Right lobe of liver (tissue), 6 donors: ENCODE results near the gene OR5AR1. TPM values are rescaled to one million over a fixed set of nuclear protein-coding genes. Genes with fewer than 3 reads are reported as not detected.

Source experiments
- ATAC-seq, 4 donors: fragments of 200-7000 bp; cut with Tn5 transposase; one replicate each; pipeline ENCODE4 v1.9.1; 2020; ENCODE audit warnings: mild to moderate bottlenecking in 4 of 4, moderate library complexity in 4 of 4
- DNase-seq, 3 donors: peaks; one replicate each; pipeline ENCODE4 v3.0.0-alpha.2; 2020
- H3K27ac ChIP-seq, 3 donors: fragments of 200-600 bp; one replicate each; pipeline ENCODE4 v1.8.0; 2022
- H3K27me3 ChIP-seq, 2 donors: fragments of 200-600 bp; one replicate each; pipeline ENCODE4 v1.8.0; 2022
- H3K36me3 ChIP-seq, 4 donors: fragments of 200-600 bp; sonication (generic) in 1 of 4; one replicate each; pipeline versions ENCODE4 v1.5.1 to v1.8.0; 2017 to 2022; ENCODE audit warnings: control low read depth in 1 of 4
- H3K4me1 ChIP-seq, 4 donors: fragments of 200-600 bp; sonication (generic) in 1 of 4; one replicate each; pipeline versions ENCODE4 v1.5.1 to v1.8.0; 2017 to 2022; ENCODE audit warnings: control low read depth in 1 of 4
- H3K4me3 ChIP-seq, 3 donors: fragments of 200-600 bp; one replicate each; pipeline ENCODE4 v1.8.0; 2022
- H3K9me3 ChIP-seq, 4 donors: fragments of 200-600 bp; sonication (generic) in 1 of 4; one replicate each; pipeline versions ENCODE4 v1.5.1 to v1.8.0; 2017 to 2022; ENCODE audit warnings: control low read depth in 1 of 4
- POLR2A ChIP-seq: fragments of 450-650 bp; IDR thresholded peaks from one replicate; pipeline ENCODE4 v1.6.1; 2017; ENCODE audit warnings: antibody characterized with exemption, mild to moderate bottlenecking
- WGBS: methylation state at CpG from one replicate; pipeline ENCODE4 v1.1.6; 2018; ENCODE audit warnings: low coverage, low lambda C conversion rate; ENCODE audit not compliant: insufficient coverage; ENCODE audit errors: missing lambda C conversion rate; 5-methylcytosine and 5-hydroxymethylcytosine counted together
- intact Hi-C, 2 donors: fragments of 100-400 bp; cut with DNase I; formaldehyde crosslinking; loops; one replicate each; pipeline versions ENCODE4 v1.11.2 to v1.14.1; 2022
- total RNA-seq, 6 experiments: library from RNA; depleted of rRNA in 2 of 6; stranded (reverse); fragments of >200 nt in 2 of 6; fragmentation: NEBNext Ultra II Directional in 3 of 6; extraction: Animal tissue kit (Norgen Biotek cat#: 25700) in 3 of 6; gene quantifications; one replicate each; pipeline versions ENCODE4 v1.1.0 to v1.2.4, GENCODE V29; 2016 to 2023
- TF ChIP-seq, protein P1 (sequence below), 4 donors: fragments of 200-600 bp in 3 of 4; fragments of 450-650 bp in 1 of 4; IDR thresholded peaks; one replicate each; pipeline versions ENCODE4 v1.5.1 to v1.8.0; 2016 to 2022; ENCODE audit warnings: antibody characterized with exemption in 4 of 4, mild to moderate bottlenecking in 2 of 4
- donor health status: DM: no; HTN: yes; CAD: no.
- donor health status: DM: no; HTN: no; CAD: no.
- donor health status: DM: no; HTN: no; CAD: no.
- donor health status: DM: no; HTN: yes; CAD: no.
- donor health status: DM: no; HTN: yes; CAD: no.

The OR5AR1 gene
- total RNA-seq, 6 experiments from 2014 or later: not detected

DNA sequence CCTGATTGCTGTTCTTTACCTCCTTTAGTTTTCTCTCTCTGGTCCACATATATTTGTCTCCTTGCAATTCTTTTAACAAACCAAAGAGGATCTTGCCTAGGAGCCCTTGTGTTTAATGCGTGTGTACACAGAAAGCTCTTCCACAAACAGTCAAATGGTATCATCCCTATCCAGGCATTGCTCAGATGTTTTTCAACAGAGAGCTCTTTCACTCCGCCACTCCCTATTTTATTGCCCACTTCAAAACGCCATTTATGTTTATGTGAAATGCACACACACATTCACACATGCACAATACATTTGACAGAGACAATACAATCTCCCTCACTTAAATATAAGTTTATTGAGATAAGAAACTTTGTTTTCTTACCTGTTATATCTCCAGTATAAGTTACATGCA is 26.0 kb upstream of the OR5AR1 start:
- intact Hi-C loops: no loop called here
- H3K36me3 ChIP-seq: no peaks in the 10 kb centered on the region
- no peak for ATAC-seq
- H3K27ac ChIP-seq: no peak overlapping the region
- TF ChIP-seq, protein P1, sequence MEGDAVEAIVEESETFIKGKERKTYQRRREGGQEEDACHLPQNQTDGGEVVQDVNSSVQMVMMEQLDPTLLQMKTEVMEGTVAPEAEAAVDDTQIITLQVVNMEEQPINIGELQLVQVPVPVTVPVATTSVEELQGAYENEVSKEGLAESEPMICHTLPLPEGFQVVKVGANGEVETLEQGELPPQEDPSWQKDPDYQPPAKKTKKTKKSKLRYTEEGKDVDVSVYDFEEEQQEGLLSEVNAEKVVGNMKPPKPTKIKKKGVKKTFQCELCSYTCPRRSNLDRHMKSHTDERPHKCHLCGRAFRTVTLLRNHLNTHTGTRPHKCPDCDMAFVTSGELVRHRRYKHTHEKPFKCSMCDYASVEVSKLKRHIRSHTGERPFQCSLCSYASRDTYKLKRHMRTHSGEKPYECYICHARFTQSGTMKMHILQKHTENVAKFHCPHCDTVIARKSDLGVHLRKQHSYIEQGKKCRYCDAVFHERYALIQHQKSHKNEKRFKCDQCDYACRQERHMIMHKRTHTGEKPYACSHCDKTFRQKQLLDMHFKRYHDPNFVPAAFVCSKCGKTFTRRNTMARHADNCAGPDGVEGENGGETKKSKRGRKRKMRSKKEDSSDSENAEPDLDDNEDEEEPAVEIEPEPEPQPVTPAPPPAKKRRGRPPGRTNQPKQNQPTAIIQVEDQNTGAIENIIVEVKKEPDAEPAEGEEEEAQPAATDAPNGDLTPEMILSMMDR (IDR thresholded peaks at IDR 0.05): no peak
- TF ChIP-seq POLR2A: no peak
- no peak for DNase-seq
- H3K27me3 ChIP-seq: no peaks in the 10 kb centered on the region
- peaks cover 0 to 3% (median 0%) of the 10 kb centered on the region in 4 donors for H3K9me3 ChIP-seq
- WGBS: 63% methylated on average over 3 of the region's 3 CpGs
- no peak overlapping the region for H3K4me3 ChIP-seq
- H3K4me1 ChIP-seq: no peaks in the 10 kb centered on the region

DNA sequence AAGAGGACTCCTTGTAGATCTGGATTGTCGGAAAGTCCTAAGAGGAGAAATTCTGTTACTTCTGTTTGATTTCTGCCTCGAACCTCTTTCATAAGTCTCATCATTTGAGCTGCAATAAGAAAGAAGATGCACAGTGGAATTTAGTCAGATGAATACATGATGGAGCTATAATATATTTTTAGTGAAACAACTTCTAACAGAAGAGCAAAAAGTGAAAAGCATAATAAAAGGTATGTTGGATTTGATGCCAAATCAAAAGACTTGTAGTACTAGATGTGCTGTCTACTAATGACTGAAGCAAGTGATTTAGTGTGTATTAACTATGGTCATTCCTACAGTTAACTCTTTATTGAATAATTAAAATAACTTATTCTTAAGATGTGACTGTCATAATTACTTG is 21.1 kb upstream of the OR5AR1 start, which contains the start of gene OR5AP2:
OR5AP2 (minus strand) TSS at position 101 of the 400 bp plus-strand sequence; CDS start at position 101, 0 bp downstream.
- no peaks in the 10 kb centered on the region for H3K27me3 ChIP-seq
- no peaks in the 10 kb centered on the region for H3K4me1 ChIP-seq
- DNase-seq: no peak
- H3K27ac ChIP-seq: no peak within 1 kb of the TSS
- intact Hi-C loops: no loop called here
- 60% methylated on average over 2 of the region's 2 CpGs for WGBS
- no peak for ATAC-seq
- TF ChIP-seq POLR2A: no peak
- TF ChIP-seq, protein P1 (IDR thresholded peaks at IDR 0.05): no peak
- H3K36me3 ChIP-seq: no peaks in the 10 kb centered on the region
- no peaks in the 10 kb centered on the region for H3K9me3 ChIP-seq
- no peak within 1 kb of the TSS for H3K4me3 ChIP-seq

DNA sequence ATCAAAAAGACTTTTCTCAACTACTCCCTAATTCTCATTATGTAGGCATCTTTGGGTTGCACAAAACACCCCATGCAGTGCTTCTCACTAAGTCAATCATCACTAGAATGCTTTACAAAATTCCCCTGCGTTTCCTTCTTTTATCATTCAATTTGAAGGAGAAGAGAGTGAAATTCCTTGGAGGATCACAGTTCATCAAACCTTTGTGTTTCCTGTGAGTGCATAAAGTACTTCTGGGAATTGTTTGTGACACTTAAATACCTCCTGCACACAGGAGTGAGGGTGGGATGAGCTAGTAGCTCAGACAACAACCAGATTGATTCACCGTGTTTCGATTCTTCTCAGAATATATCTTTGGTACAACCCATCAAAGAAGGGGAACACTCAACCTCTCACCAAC is 3.7 kb upstream of the OR5AR1 start:
- peaks cover 0 to 2% (median 0%) of the 10 kb centered on the region in 4 donors for H3K9me3 ChIP-seq
- WGBS: 14% methylated on average over 3 of the region's 3 CpGs
- no peak overlapping the region for H3K4me3 ChIP-seq
- no peak for ATAC-seq
- no peaks in the 10 kb centered on the region for H3K27me3 ChIP-seq
- no peak overlapping the region for H3K27ac ChIP-seq
- H3K36me3 ChIP-seq: no peaks in the 10 kb centered on the region
- H3K4me1 ChIP-seq: no peaks in the 10 kb centered on the region
- TF ChIP-seq, protein P1 (IDR thresholded peaks at IDR 0.05): no peak
- no peak for TF ChIP-seq POLR2A
- intact Hi-C loops: no loop called here
- DNase-seq: no peak

DNA sequence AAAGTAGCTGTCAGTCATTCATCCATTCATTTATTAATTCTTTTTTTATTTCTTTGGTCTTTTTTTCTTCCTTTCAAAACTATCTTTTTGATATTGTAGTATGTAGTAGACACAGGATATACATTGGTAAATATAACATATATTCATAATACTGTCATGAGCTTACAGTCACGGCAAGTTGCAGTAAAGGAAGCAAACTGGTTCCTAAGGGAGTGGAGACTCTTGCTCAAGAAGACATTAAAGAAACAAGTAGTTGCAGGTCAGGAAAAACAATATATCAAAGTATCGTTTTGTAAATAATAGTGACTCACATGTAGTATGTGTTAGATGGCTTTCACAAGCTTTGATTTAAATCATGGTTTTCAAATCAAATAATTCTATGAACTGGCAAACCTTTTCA is 7.5 kb downstream of the OR5AR1 start:
- H3K4me1 ChIP-seq: no peaks in the 10 kb centered on the region
- no peaks in the 10 kb centered on the region for H3K9me3 ChIP-seq
- intact Hi-C loops: no loop called here
- TF ChIP-seq, protein P1 (IDR thresholded peaks at IDR 0.05): no peak
- no peak for TF ChIP-seq POLR2A
- no peaks in the 10 kb centered on the region for H3K27me3 ChIP-seq
- H3K27ac ChIP-seq: no peak overlapping the region
- WGBS: 60% methylated on average over 2 of the region's 2 CpGs
- ATAC-seq: no peak
- no peaks in the 10 kb centered on the region for H3K36me3 ChIP-seq
- no peak for DNase-seq
- H3K4me3 ChIP-seq: no peak overlapping the region
